NCI-H460 (cell line): ENCODE measurements around the gene SSX4B. TPM values are rescaled to one million over a fixed set of nuclear protein-coding genes. Genes with fewer than 3 reads are reported as not detected.
"Not testable (repeated sequence)": the region's sequence is repeated elsewhere in the genome, so short reads cannot be mapped to it uniquely, and the experiment has no call there.

Experiments
- DNase-seq: peaks from one replicate; pipeline ENCODE4 v3.0.0-alpha.2; 2016; ENCODE audit warnings: low read depth; ENCODE audit errors: extremely low read depth
- small RNA-seq, 2 experiments: library from RNA; depleted of rRNA; stranded (forward); fragments of <200 nt; gene quantifications; one replicate each; pipeline ENCODE3, GENCODE V24; 2014
- total RNA-seq: library from RNA; depleted of rRNA; stranded (reverse); fragments of >200 nt; shearing (Covaris generic); gene quantifications from 2 replicates; pipeline ENCODE4 v1.2.3, GENCODE V29; 2014; rRNA removed

Gene SSX4B
- total RNA-seq, 1 experiment from 2014 or later, result not detected

GRCh38 chrX:48356315-48357094 lies 55.3 kb downstream of the SSX4B start, which contains the start of gene SSX3:
Gene SSX3 (minus strand): TSS chrX:48356703. CDS start chrX:48355249, 1,454 bp downstream.
- not testable (repeated sequence) for DNase-seq

Small RNA genes within 50 kb of the gene (small RNA-seq; reads per million reads assigned to genes)
- 0 reads per million in 2 experiments for gene AL606490.4
- 0 reads per million in 2 experiments for gene AL606490.7

Other genes with a start within 250 kb of the SSX4B start
- not detected in 2 replicates for gene SSX5, start 215.2 kb downstream of the SSX4B start, total RNA-seq
- gene SSX1, start 156.6 kb downstream of the SSX4B start, total RNA-seq, result not detected in 2 replicates
- not detected in 2 replicates for gene SSX3, start 55.3 kb downstream of the SSX4B start, total RNA-seq
- not detected in 2 replicates for gene SSX4, start 28.4 kb downstream of the SSX4B start, total RNA-seq
- 43.8 and 49.3 TPM in 2 replicates for gene SLC38A5, start 58.3 kb upstream of the SSX4B start, total RNA-seq
- gene FTSJ1, start 64.2 kb upstream of the SSX4B start, total RNA-seq, result 74.8 and 93.3 TPM in 2 replicates
- 12.0 and 13.9 TPM in 2 replicates for gene PORCN, start 97.0 kb upstream of the SSX4B start, total RNA-seq
- 39.8 and 48.9 TPM in 2 replicates for gene EBP, start 109.8 kb upstream of the SSX4B start, total RNA-seq
- 6.9 and 7.2 TPM in 2 replicates for gene TBC1D25, start 127.8 kb upstream of the SSX4B start, total RNA-seq
- 304 and 352 TPM in 2 replicates for gene RBM3, start 162.5 kb upstream of the SSX4B start, total RNA-seq
- gene WDR13, start 185.5 kb upstream of the SSX4B start, total RNA-seq, result 77.2 and 81.0 TPM in 2 replicates